ENCODE results near the gene CST9. TPM values are rescaled to one million over a fixed set of nuclear protein-coding genes. Genes with fewer than 3 reads are reported as not detected.

The CST9 gene
- not detected in 2 replicates for total RNA-seq

GRCh38 chr20:23605867-23606651, at the start of gene CST9:
Gene CST9, minus strand, starts transcription at chr20:23605917. Its CDS starts 53 bp downstream, at chr20:23605864.

GRCh38 chr20:23637282-23638221, 31.8 kb upstream of the CST9 start, which contains the start of gene CST3:
Gene CST3, minus strand, starts transcription at chr20:23637955. Its CDS starts 93 bp downstream, at chr20:23637862.

GRCh38 chr20:23568320-23568970, 37.3 kb downstream of the CST9 start, which contains the start of gene CST9L:
Gene CST9L, minus strand, starts transcription at chr20:23568484. Its CDS starts 34 bp downstream, at chr20:23568450.

Other genes with a start within 250 kb of the CST9 start
- 22.6 and 25.5 TPM in 2 replicates for gene GZF1, start 243.7 kb downstream of the CST9 start, total RNA-seq
- gene NAPB, start 184.4 kb downstream of the CST9 start, total RNA-seq: 14.0 and 14.5 TPM in 2 replicates
- gene CSTL1, start 166.2 kb downstream of the CST9 start, total RNA-seq: not detected in 2 replicates
- gene CST11, start 153.0 kb downstream of the CST9 start, total RNA-seq: not detected in 2 replicates
- not detected in 2 replicates for gene CST8, start 114.8 kb downstream of the CST9 start, total RNA-seq
- not detected in 2 replicates for gene CST9L, start 37.4 kb downstream of the CST9 start, total RNA-seq
- 306 and 317 TPM in 2 replicates for gene CST3, start 32.0 kb upstream of the CST9 start, total RNA-seq
- not detected in 2 replicates for gene CST4, start 83.1 kb upstream of the CST9 start, total RNA-seq
- gene CST1, start 145.0 kb upstream of the CST9 start, total RNA-seq: not detected in 2 replicates
- not detected in 2 replicates for gene CST2, start 220.8 kb upstream of the CST9 start, total RNA-seq